Trophoblast cell (in vitro differentiated cells and primary cell): ENCODE data around the gene RGL1.

Source experiments
- DNase-seq, 2 donors: peaks; one replicate each; pipeline ENCODE4 v3.0.0-alpha.2; 2016
- H2AFZ ChIP-seq: 2 replicates; pipeline ENCODE4 v1.6.1; 2013; ENCODE audit warnings: low read length, moderate library complexity, mild to moderate bottlenecking; ENCODE audit not compliant: insufficient read depth, poor library complexity
- H2AK5ac ChIP-seq: 2 replicates; pipeline ENCODE4 v1.6.1; 2013; ENCODE audit warnings: mild to moderate bottlenecking, low read length
- H2BK120ac ChIP-seq: 2 replicates; pipeline ENCODE4 v1.6.1; 2013; ENCODE audit warnings: low read length, mild to moderate bottlenecking, moderate library complexity; ENCODE audit not compliant: insufficient read depth, poor library complexity
- H2BK12ac ChIP-seq: 2 replicates; pipeline ENCODE4 v1.6.1; 2013; ENCODE audit warnings: mild to moderate bottlenecking, low read length, moderate library complexity
- H2BK5ac ChIP-seq: 2 replicates; pipeline ENCODE4 v1.6.1; 2013; ENCODE audit warnings: low read length, low read depth, moderate library complexity, mild to moderate bottlenecking; ENCODE audit not compliant: poor library complexity
- H3K14ac ChIP-seq: 2 replicates; pipeline ENCODE4 v1.6.1; 2013; ENCODE audit warnings: mild to moderate bottlenecking, low read length
- H3K18ac ChIP-seq: 2 replicates; pipeline ENCODE4 v1.6.1; 2013; ENCODE audit warnings: mild to moderate bottlenecking, low read length
- H3K23ac ChIP-seq: 2 replicates; pipeline ENCODE4 v1.6.1; 2013; ENCODE audit warnings: low read length
- H3K27ac ChIP-seq: 2 replicates; pipeline ENCODE4 v1.5.1; 2013; ENCODE audit warnings: low read depth, mild to moderate bottlenecking, inconsistent platforms, low read length, moderate library complexity
- H3K27me3 ChIP-seq: 2 replicates; pipeline ENCODE4 v1.6.1; 2013; ENCODE audit warnings: inconsistent platforms, mild to moderate bottlenecking, low read length, moderate library complexity; ENCODE audit not compliant: insufficient read depth
- H3K36me3 ChIP-seq, 2 experiments: 1 replicate in 1 of 2; 2 replicates in 1 of 2; pipeline ENCODE4 v1.6.1; 2013; ENCODE audit warnings: low read length in 2 of 2, mild to moderate bottlenecking in 2 of 2, moderate library complexity in 1 of 2; ENCODE audit not compliant: insufficient read depth in 2 of 2, control insufficient read depth in 1 of 2
- H3K4ac ChIP-seq: 2 replicates; pipeline ENCODE4 v1.6.1; 2013; ENCODE audit warnings: low read depth, mild to moderate bottlenecking, low read length, moderate library complexity
- H3K4me1 ChIP-seq, 2 experiments: 1 replicate in 1 of 2; 2 replicates in 1 of 2; pipeline ENCODE4 v1.6.1; 2013; ENCODE audit warnings: low read length in 2 of 2, mild to moderate bottlenecking in 2 of 2, moderate library complexity in 1 of 2; ENCODE audit not compliant: insufficient read depth in 2 of 2, control insufficient read depth in 1 of 2
- H3K4me2 ChIP-seq: 2 replicates; pipeline ENCODE4 v1.6.1; 2013; ENCODE audit warnings: inconsistent platforms, mild to moderate bottlenecking, low read length, moderate library complexity
- H3K4me3 ChIP-seq: 2 replicates; pipeline ENCODE4 v1.5.1; 2013; ENCODE audit warnings: mild to moderate bottlenecking, low read depth, low read length, inconsistent platforms
- H3K79me1 ChIP-seq: one replicate; pipeline ENCODE4 v1.6.1; 2013; ENCODE audit warnings: low read length
- H3K79me2 ChIP-seq: 2 replicates; pipeline ENCODE4 v1.6.1; 2013; ENCODE audit warnings: low read length, mild to moderate bottlenecking; ENCODE audit not compliant: control insufficient read depth, insufficient read depth, poor library complexity
- H3K9ac ChIP-seq: 2 replicates; pipeline ENCODE4 v1.6.1; 2013; ENCODE audit warnings: mild to moderate bottlenecking, low read length
- H3K9me3 ChIP-seq: 2 replicates; pipeline ENCODE4 v1.6.1; 2013; ENCODE audit warnings: low read depth, mild to moderate bottlenecking, control low read depth, inconsistent platforms, low read length; ENCODE audit not compliant: insufficient read depth
- H4K12ac ChIP-seq: 2 replicates; pipeline ENCODE4 v1.6.1; 2013; ENCODE audit warnings: low read depth, mild to moderate bottlenecking, low read length, moderate library complexity
- H4K8ac ChIP-seq: 2 replicates; pipeline ENCODE4 v1.6.1; 2013; ENCODE audit warnings: low read depth, mild to moderate bottlenecking, low read length, moderate library complexity
- H4K91ac ChIP-seq: one replicate; pipeline ENCODE4 v1.6.1; 2013; ENCODE audit warnings: low read depth, mild to moderate bottlenecking, low read length, moderate library complexity
- WGBS: extraction: QIAGEN DNeasy Blood & Tissue Kit; methylation state at CpG from one replicate; pipeline ENCODE4 v1.1.7; 2013; ENCODE audit warnings: missing lambda C conversion rate; ENCODE audit not compliant: insufficient read length, insufficient coverage; ENCODE audit errors: extremely low coverage; 5-methylcytosine and 5-hydroxymethylcytosine counted together

RGL1 gene

DNA sequence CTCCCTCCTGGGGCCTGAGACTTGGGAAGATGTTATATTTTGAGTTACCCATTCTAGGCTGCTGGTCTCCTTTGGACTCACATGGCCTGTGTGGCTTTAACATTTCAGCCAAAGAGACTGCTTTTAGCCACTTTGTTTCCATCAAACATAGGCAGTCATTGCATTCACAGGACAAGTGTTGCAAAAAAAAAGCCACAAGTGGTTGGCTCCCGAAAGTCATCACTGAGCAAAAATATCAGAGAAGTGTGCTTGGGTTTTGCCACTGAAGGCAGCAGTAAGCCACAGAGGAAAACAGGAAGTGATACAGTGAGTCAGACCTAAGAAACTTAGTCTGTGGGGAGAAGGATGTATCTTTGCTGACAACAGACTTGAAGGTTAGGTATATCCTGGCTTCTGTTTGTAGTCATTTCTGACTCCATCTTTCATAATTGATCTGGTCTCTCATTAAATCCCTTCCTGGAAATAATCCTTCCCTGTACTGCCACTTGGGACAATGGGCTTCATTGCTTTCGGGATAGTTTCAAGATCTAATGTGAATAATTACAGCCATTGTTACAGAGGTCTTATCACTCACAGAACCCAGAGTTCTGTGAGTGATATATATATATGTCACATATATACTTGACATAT, 151.8 kb downstream of the RGL1 start:
- Histone ChIP-seq H3K4me1 (peaks cover 0 to 2% of the 10 kb centered on the region in 2 experiments), H4K91ac (no peak overlapping the region), H3K4me3 (no peak overlapping the region), H3K4me2 (no peak overlapping the region), H3K79me2 (no peaks in the 10 kb centered on the region), H3K18ac (no peak overlapping the region), H2BK120ac (no peak overlapping the region), H3K27me3 (no peaks in the 10 kb centered on the region), H2AK5ac (no peak overlapping the region), H3K79me1 (no peaks in the 10 kb centered on the region), H2BK12ac (no peak overlapping the region), H3K9ac (no peak overlapping the region), H4K12ac (no peak overlapping the region), H3K9me3 (no peaks in the 10 kb centered on the region), H3K23ac (no peak overlapping the region), H3K4ac (no peak overlapping the region), H2BK5ac (no peak overlapping the region), H4K8ac (no peak overlapping the region), H3K36me3 (no peaks in the 10 kb centered on the region), H2AFZ (no peak overlapping the region), H3K14ac (no peak overlapping the region), H3K27ac (no peak overlapping the region)
- no CpG with 5 or more reads among the region's 2 CpGs for WGBS
- peak in 1 of 2 donors; percentile 38 for DNase-seq

DNA sequence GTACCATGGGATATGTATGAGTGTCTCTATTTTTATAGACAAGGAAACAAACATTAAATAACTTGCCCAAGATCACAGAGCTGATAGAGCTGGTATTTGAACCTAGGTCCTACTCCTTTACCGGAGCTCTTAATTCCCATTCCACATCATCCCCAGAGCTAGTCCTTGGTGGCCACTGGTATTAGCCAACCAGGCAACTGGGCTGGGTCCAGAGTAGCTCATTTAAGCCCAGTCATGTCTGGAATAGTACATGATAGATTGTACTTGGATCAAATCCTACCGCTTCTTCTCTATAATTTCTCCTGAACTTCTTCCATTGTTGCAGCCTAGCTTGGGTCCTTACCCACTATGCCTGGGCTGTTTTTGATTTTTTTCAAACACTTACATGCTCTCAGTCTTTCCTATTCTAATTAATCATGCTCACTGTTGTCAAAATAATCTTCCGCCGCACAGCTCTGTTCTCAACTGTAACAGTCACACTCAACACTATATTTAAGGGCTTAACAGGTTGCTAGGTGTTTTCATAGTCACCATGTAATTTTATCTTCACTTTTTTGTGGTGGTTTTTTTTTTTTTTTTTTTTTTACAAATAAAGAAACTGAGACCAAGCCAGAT, 152.4 kb downstream of the RGL1 start:
- DNase-seq = no peak
- Histone ChIP-seq H3K79me1 (no peaks in the 10 kb centered on the region), H3K18ac (no peak overlapping the region), H2BK5ac (no peak overlapping the region), H3K36me3 (no peaks in the 10 kb centered on the region), H2AK5ac (no peak overlapping the region), H3K79me2 (no peaks in the 10 kb centered on the region), H3K4ac (no peak overlapping the region), H3K9me3 (no peaks in the 10 kb centered on the region), H3K14ac (no peak overlapping the region), H3K9ac (no peak overlapping the region), H3K27me3 (no peaks in the 10 kb centered on the region), H3K4me3 (no peak overlapping the region), H3K4me2 (no peak overlapping the region), H3K27ac (no peak overlapping the region), H3K4me1 (peaks cover 0 to 2% of the 10 kb centered on the region in 2 experiments), H2BK12ac (no peak overlapping the region), H4K91ac (no peak overlapping the region), H3K23ac (no peak overlapping the region), H4K12ac (no peak overlapping the region), H2BK120ac (no peak overlapping the region), H4K8ac (no peak overlapping the region), H2AFZ (no peak overlapping the region)
- WGBS = no CpG with 5 or more reads among the region's 4 CpGs

DNA sequence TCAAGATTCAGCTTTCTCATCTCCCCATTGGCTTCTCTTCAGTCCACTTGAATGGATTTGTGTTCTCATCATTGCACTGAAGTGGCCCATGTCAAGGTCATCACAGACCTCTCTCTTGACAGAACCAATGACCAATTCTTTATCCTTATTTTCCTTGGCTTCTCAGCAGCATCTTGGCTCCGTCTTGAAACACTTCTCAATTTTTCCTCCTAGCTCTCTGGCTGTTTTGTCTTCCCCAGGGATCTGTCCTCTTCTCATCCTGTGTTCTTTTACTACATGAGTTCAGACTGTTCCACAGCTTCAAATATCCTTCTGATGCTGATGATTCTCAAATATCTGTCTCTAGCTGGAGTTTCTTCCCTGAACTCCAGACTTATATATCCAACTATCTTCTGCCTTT, 154.0 kb downstream of the RGL1 start:
- Histone ChIP-seq H4K12ac (no peak overlapping the region), H3K79me2 (no peaks in the 10 kb centered on the region), H4K8ac (no peak overlapping the region), H3K4ac (no peak overlapping the region), H3K36me3 (no peaks in the 10 kb centered on the region), H2BK5ac (no peak overlapping the region), H2AK5ac (no peak overlapping the region), H3K23ac (no peak overlapping the region), H3K14ac (no peak overlapping the region), H4K91ac (no peak overlapping the region), H3K9me3 (no peaks in the 10 kb centered on the region), H3K4me1 (peaks cover 0 to 2% of the 10 kb centered on the region in 2 experiments), H2BK120ac (no peak overlapping the region), H3K27me3 (no peaks in the 10 kb centered on the region), H3K27ac (no peak overlapping the region), H3K79me1 (no peaks in the 10 kb centered on the region), H3K18ac (no peak overlapping the region), H2BK12ac (no peak overlapping the region), H3K4me2 (no peak overlapping the region), H2AFZ (no peak overlapping the region), H3K4me3 (no peak overlapping the region), H3K9ac (no peak overlapping the region)
- WGBS = no CpG with 5 or more reads among the region's 1 CpG
- DNase-seq = no peak

DNA sequence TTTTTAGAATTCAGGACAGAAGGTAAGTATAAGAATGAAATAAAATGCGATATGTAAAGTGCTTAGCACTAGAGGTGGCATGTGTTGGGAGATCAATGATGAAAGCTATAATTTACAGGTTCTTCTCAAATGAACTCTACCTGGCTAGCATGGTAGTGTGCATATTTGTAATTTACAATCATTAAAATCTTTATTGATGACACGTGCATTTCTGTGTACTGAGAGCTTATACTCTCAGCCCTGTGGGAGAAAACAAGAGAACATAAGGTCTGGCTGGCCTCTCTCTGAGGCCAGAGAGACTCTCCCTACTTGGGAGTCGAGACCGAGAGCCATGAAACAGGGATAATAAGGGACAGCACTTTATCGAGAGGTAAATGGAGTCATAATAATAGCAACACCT, 156.2 kb downstream of the RGL1 start:
- H3K36me3 ChIP-seq = no peaks in the 10 kb centered on the region
- no peak overlapping the region for H4K8ac ChIP-seq
- H3K4me2 ChIP-seq = no peak overlapping the region
- no peaks in the 10 kb centered on the region for H3K9me3 ChIP-seq
- H3K23ac ChIP-seq = no peak overlapping the region
- no peaks in the 10 kb centered on the region for H3K27me3 ChIP-seq
- no peak overlapping the region for H3K18ac ChIP-seq
- H2BK5ac ChIP-seq = no peak overlapping the region
- no peak for DNase-seq
- WGBS = no CpG with 5 or more reads among the region's 5 CpGs
- no peak overlapping the region for H3K14ac ChIP-seq
- no peaks in the 10 kb centered on the region for H3K79me1 ChIP-seq
- H2BK120ac ChIP-seq = no peak overlapping the region
- H2AK5ac ChIP-seq = no peak overlapping the region
- H2AFZ ChIP-seq = no peak overlapping the region
- no peak overlapping the region for H3K27ac ChIP-seq
- H4K12ac ChIP-seq = no peak overlapping the region
- H2BK12ac ChIP-seq = no peak overlapping the region
- H3K4me1 ChIP-seq = peaks cover 0 to 2% of the 10 kb centered on the region in 2 experiments
- H3K4me3 ChIP-seq = no peak overlapping the region
- no peaks in the 10 kb centered on the region for H3K79me2 ChIP-seq
- no peak overlapping the region for H4K91ac ChIP-seq
- H3K4ac ChIP-seq = no peak overlapping the region
- no peak overlapping the region for H3K9ac ChIP-seq
